Activated CD8-positive, alpha-beta T cell treated with anti-CD3 and anti-CD28 coated beads for 36 hours (primary cell): ENCODE results near the gene OR7C1. TPM values are rescaled to one million over a fixed set of nuclear protein-coding genes. Genes with fewer than 3 reads are reported as not detected.
"Not testable (repeated sequence)": the region's sequence is repeated elsewhere in the genome, so short reads cannot be mapped to it uniquely, and the experiment has no call there.

Source experiments
- ATAC-seq: fragments of 200-7000 bp; cut with Tn5 transposase; one replicate; pipeline ENCODE4 v1.10.0; 2021; ENCODE audit warnings: mild to moderate bottlenecking, moderate library complexity
- CTCF ChIA-PET: fragments of 350-600 bp; sonication (Branson Sonifier 250); formaldehyde crosslinking; loops from one replicate; lab custom pipeline; 2021; ENCODE audit warnings: antibody characterized with exemption; lab: Charles Lee
- POLR2A ChIA-PET: fragments of 350-600 bp; sonication (Branson Sonifier 250); formaldehyde crosslinking; loops from one replicate; lab custom pipeline; 2021; ENCODE audit warnings: antibody characterized with exemption; lab: Charles Lee
- DNase-seq: peaks from one replicate; pipeline ENCODE4 v3.0.0-alpha.2; 2020
- H3K27ac Mint-ChIP-seq: one replicate; pipeline ENCODE4 v1.8.0; 2021; ENCODE audit warnings: mild to moderate bottlenecking, mixed read lengths
- H3K27me3 Mint-ChIP-seq: one replicate; pipeline ENCODE4 v1.8.0; 2021; ENCODE audit warnings: mixed read lengths
- H3K36me3 Mint-ChIP-seq: one replicate; pipeline ENCODE4 v1.8.0; 2021; ENCODE audit warnings: low read depth, mixed read lengths
- H3K4me1 Mint-ChIP-seq: one replicate; pipeline ENCODE4 v1.8.0; 2021; ENCODE audit warnings: low read depth, mixed read lengths
- H3K4me3 Mint-ChIP-seq: one replicate; pipeline ENCODE4 v1.8.0; 2021; ENCODE audit warnings: mild to moderate bottlenecking, moderate library complexity, mixed read lengths
- H3K9me3 Mint-ChIP-seq: one replicate; pipeline ENCODE4 v1.8.0; 2021; ENCODE audit warnings: mixed read lengths
- CTCF ChIP-seq: fragments of 200-600 bp; IDR thresholded peaks from one replicate; pipeline ENCODE4 v1.8.0; 2022; ENCODE audit warnings: antibody characterized with exemption, mild to moderate bottlenecking
- intact Hi-C: fragments of 100-400 bp; cut with micrococcal nuclease; formaldehyde crosslinking; loops from one replicate; pipeline ENCODE4 v1.10.0; 2022
- total RNA-seq, 2 experiments: library from RNA; stranded (reverse); gene quantifications; one replicate each; pipeline ENCODE4 v1.2.3, GENCODE V29; 2021

OR7C1 gene
- total RNA-seq, 2 experiments from 2014 or later = not detected

- DNase-seq (no peak), ATAC-seq (no peak)
- H3K9me3 Mint-ChIP-seq = no peaks in the 10 kb centered on the region
- peaks cover 4% of the 10 kb centered on the region for H3K27me3 Mint-ChIP-seq
- ChIA-PET CTCF (no interaction called here), POLR2A (interaction anchor here (0.7 kb wide), 1 partner anchor 59 kb away, joined by 3 read pairs; no protein-coding TSS in a partner anchor)
- no peak for TF ChIP-seq CTCF
- no peak overlapping the region for H3K27ac Mint-ChIP-seq
- no peaks in the 10 kb centered on the region for H3K4me1 Mint-ChIP-seq
- H3K36me3 Mint-ChIP-seq = no peaks in the 10 kb centered on the region
- no peak overlapping the region for H3K4me3 Mint-ChIP-seq
- intact Hi-C loops = no loop called here
These were observed 67.0 kb downstream of the OR7C1 start for GRCh38 chr19:14768001-14768400.

GRCh38 chr19:14767466-14767971 lies 67.5 kb downstream of the OR7C1 start:
- POLR2A ChIA-PET = no interaction called here

GRCh38 chr19:14765841-14766240 lies 69.1 kb downstream of the OR7C1 start:
- ATAC-seq, POLR2A ChIA-PET, CTCF ChIA-PET, H3K27ac Mint-ChIP-seq, H3K4me3 Mint-ChIP-seq, DNase-seq, H3K9me3 Mint-ChIP-seq, H3K4me1 Mint-ChIP-seq, H3K27me3 Mint-ChIP-seq, intact Hi-C loops, H3K36me3 Mint-ChIP-seq: not testable (repeated sequence)

More at GRCh38 chr19:14767466-14767971, 67.5 kb downstream of the OR7C1 start:
- TF ChIP-seq CTCF = no peak
- Mint-ChIP-seq H3K4me1 (no peaks in the 10 kb centered on the region), H3K27ac (no peak overlapping the region), H3K9me3 (no peaks in the 10 kb centered on the region), H3K36me3 (no peaks in the 10 kb centered on the region), H3K4me3 (no peak overlapping the region), H3K27me3 (peaks cover 4% of the 10 kb centered on the region)
- intact Hi-C loops = no loop called here
- CTCF ChIA-PET = no interaction called here
- ATAC-seq = no peak
- DNase-seq = no peak

GRCh38 chr19:14765403-14765802 lies 69.6 kb downstream of the OR7C1 start:
- ATAC-seq, CTCF ChIA-PET, DNase-seq, H3K27ac Mint-ChIP-seq, H3K36me3 Mint-ChIP-seq, intact Hi-C loops, H3K27me3 Mint-ChIP-seq, H3K9me3 Mint-ChIP-seq, H3K4me1 Mint-ChIP-seq, POLR2A ChIA-PET, H3K4me3 Mint-ChIP-seq: not testable (repeated sequence)

- no peak overlapping the region for H3K27ac Mint-ChIP-seq
These were observed 70.6 kb downstream of the OR7C1 start for GRCh38 chr19:14764401-14764800.

More at GRCh38 chr19:14764401-14764800, 70.6 kb downstream of the OR7C1 start:
- TF ChIP-seq CTCF = no peak
- DNase-seq (no peak), ATAC-seq (no peak)
- H3K9me3 Mint-ChIP-seq = no peaks in the 10 kb centered on the region
- no peaks in the 10 kb centered on the region for H3K4me1 Mint-ChIP-seq
- intact Hi-C loops = no loop called here
- no peak overlapping the region for H3K4me3 Mint-ChIP-seq
- POLR2A ChIA-PET = no interaction called here
- peaks cover 4% of the 10 kb centered on the region for H3K27me3 Mint-ChIP-seq
- CTCF ChIA-PET = no interaction called here
- H3K36me3 Mint-ChIP-seq = no peaks in the 10 kb centered on the region
